H9 (cell line): ENCODE results near the gene MZT2A. TPM values are rescaled to one million over a fixed set of nuclear protein-coding genes. Genes with fewer than 3 reads are reported as not detected.
"Not testable (repeated sequence)": the region's sequence is repeated elsewhere in the genome, so short reads cannot be mapped to it uniquely, and the experiment has no call there.

Experiments
- DNase-seq: peaks from one replicate; pipeline ENCODE4 v3.0.0-alpha.2; 2017
- H2AFZ ChIP-seq: one replicate; pipeline ENCODE4 v1.6.1; 2013; ENCODE audit warnings: mild to moderate bottlenecking, low read length, control low read depth, moderate library complexity
- H2AK5ac ChIP-seq: 2 replicates; pipeline ENCODE4 v1.6.1; 2013; ENCODE audit warnings: low read length, control low read depth, mixed read lengths; ENCODE audit not compliant: insufficient read length
- H2BK120ac ChIP-seq: one replicate; pipeline ENCODE4 v1.6.1; 2013; ENCODE audit warnings: low read depth, mild to moderate bottlenecking, low read length, control low read depth, inconsistent platforms; ENCODE audit not compliant: poor library complexity, severe bottlenecking
- H2BK12ac ChIP-seq: 2 replicates; pipeline ENCODE4 v1.6.1; 2013; ENCODE audit warnings: low read length, control low read depth, mixed read lengths, low read depth; ENCODE audit not compliant: insufficient read length
- H2BK15ac ChIP-seq: 2 replicates; pipeline ENCODE4 v1.6.1; 2013; ENCODE audit warnings: low read depth, low read length, control low read depth
- H2BK20ac ChIP-seq: one replicate; pipeline ENCODE4 v1.6.1; 2013; ENCODE audit warnings: low read depth, mild to moderate bottlenecking, low read length, control low read depth, inconsistent platforms; ENCODE audit not compliant: poor library complexity, severe bottlenecking
- H2BK5ac ChIP-seq: 2 replicates; pipeline ENCODE4 v1.6.1; 2013; ENCODE audit warnings: low read length, control low read depth, mixed read lengths; ENCODE audit not compliant: insufficient read length
- H3K14ac ChIP-seq: 2 replicates; pipeline ENCODE4 v1.6.1; 2013; ENCODE audit warnings: low read length, control low read depth; ENCODE audit not compliant: insufficient read depth
- H3K18ac ChIP-seq: 2 replicates; pipeline ENCODE4 v1.6.1; 2013; ENCODE audit warnings: low read depth, mild to moderate bottlenecking, mixed read lengths, low read length, control low read depth; ENCODE audit not compliant: insufficient read length
- H3K23ac ChIP-seq: 2 replicates; pipeline ENCODE4 v1.6.1; 2013; ENCODE audit warnings: low read length, control low read depth, mixed read lengths, low read depth; ENCODE audit not compliant: insufficient read length
- H3K23me2 ChIP-seq: 2 replicates; pipeline ENCODE4 v1.6.1; 2013; ENCODE audit warnings: low read depth, mild to moderate bottlenecking, mixed read lengths, low read length, control low read depth; ENCODE audit not compliant: insufficient read length, poor library complexity, severe bottlenecking
- H3K27ac ChIP-seq: 2 replicates; pipeline ENCODE4 v1.5.1; 2013; ENCODE audit warnings: low read length, control low read depth, mixed read lengths, low read depth; ENCODE audit not compliant: insufficient read length
- H3K27me3 ChIP-seq: 2 replicates; pipeline ENCODE4 v1.6.1; 2013; ENCODE audit warnings: low read length, control low read depth, inconsistent platforms; ENCODE audit not compliant: insufficient read depth
- H3K4ac ChIP-seq: 2 replicates; pipeline ENCODE4 v1.6.1; 2013; ENCODE audit warnings: low read depth, mild to moderate bottlenecking, control low read depth, inconsistent platforms, low read length, moderate library complexity
- H3K4me1 ChIP-seq: 2 replicates; pipeline ENCODE4 v1.6.1; 2013; ENCODE audit warnings: low read length, control low read depth, inconsistent platforms; ENCODE audit not compliant: insufficient read depth
- H3K4me2 ChIP-seq: 2 replicates; pipeline ENCODE4 v1.6.1; 2013; ENCODE audit warnings: low read length, control low read depth, mixed read lengths; ENCODE audit not compliant: insufficient read length, insufficient read depth
- H3K56ac ChIP-seq: 2 replicates; pipeline ENCODE4 v1.6.1; 2013; ENCODE audit warnings: low read depth, mild to moderate bottlenecking, mixed read lengths, low read length, control low read depth; ENCODE audit not compliant: insufficient read length
- H3K79me1 ChIP-seq: 2 replicates; pipeline ENCODE4 v1.6.1; 2013; ENCODE audit warnings: low read depth, mild to moderate bottlenecking, moderate library complexity, low read length, control low read depth, inconsistent platforms; ENCODE audit not compliant: insufficient read depth, poor library complexity, severe bottlenecking
- H3K79me2 ChIP-seq: 2 replicates; pipeline ENCODE4 v1.6.1; 2013; ENCODE audit warnings: low read length, control low read depth, inconsistent platforms; ENCODE audit not compliant: insufficient read depth
- H3K9ac ChIP-seq: 2 replicates; pipeline ENCODE4 v1.6.1; 2013; ENCODE audit warnings: low read length, control low read depth, mixed read lengths; ENCODE audit not compliant: insufficient read length; ENCODE audit errors: extremely low read depth
- H3K9me3 ChIP-seq: one replicate; pipeline ENCODE4 v1.6.1; 2013; ENCODE audit warnings: low read depth, low read length, inconsistent platforms; ENCODE audit not compliant: control insufficient read depth
- H3T11ph ChIP-seq: one replicate; pipeline ENCODE4 v1.6.1; 2013; ENCODE audit warnings: mild to moderate bottlenecking, low read length, control low read depth, inconsistent platforms
- H4K20me1 ChIP-seq: one replicate; pipeline ENCODE4 v1.6.1; 2013; ENCODE audit not compliant: control insufficient read depth, insufficient read length, insufficient read depth
- H4K5ac ChIP-seq: 2 replicates; pipeline ENCODE4 v1.6.1; 2013; ENCODE audit warnings: low read depth, mild to moderate bottlenecking, mixed read lengths, low read length, control low read depth; ENCODE audit not compliant: insufficient read length
- H4K8ac ChIP-seq: replicated peaks from 2 replicates; pipeline ENCODE4 v1.6.1; 2013; ENCODE audit warnings: low read length, control low read depth, mixed read lengths, low read depth; ENCODE audit not compliant: insufficient read length
- H4K91ac ChIP-seq: 2 replicates; pipeline ENCODE4 v1.6.1; 2013; ENCODE audit warnings: low read depth, mild to moderate bottlenecking, moderate library complexity, mixed read lengths, low read length, control low read depth; ENCODE audit not compliant: insufficient read length
- H3K27ac Mint-ChIP-seq, 3 experiments: 2 replicates in 2 of 3; 3 replicates in 1 of 3; pipeline ENCODE4 v1.8.0; 2020 to 2021; ENCODE audit warnings: mixed read lengths in 3 of 3, mild to moderate bottlenecking in 1 of 3, moderate library complexity in 1 of 3
- H3K27me3 Mint-ChIP-seq: 2 replicates; pipeline ENCODE4 v1.8.0; 2021; ENCODE audit warnings: low read depth, mild to moderate bottlenecking, moderate library complexity, mixed read lengths
- H3K36me3 Mint-ChIP-seq, 3 experiments: 2 replicates in 2 of 3; 3 replicates in 1 of 3; pipeline ENCODE4 v1.8.0; 2020 to 2021; ENCODE audit warnings: low read depth in 3 of 3, mixed read lengths in 3 of 3; ENCODE audit not compliant: insufficient read depth in 1 of 3
- H3K4me1 Mint-ChIP-seq, 2 experiments: 2 replicates each; pipeline ENCODE4 v1.8.0; 2020; ENCODE audit warnings: mixed read lengths in 2 of 2
- H3K4me3 Mint-ChIP-seq, 2 experiments: 2 replicates in 1 of 2; 3 replicates in 1 of 2; pipeline ENCODE4 v1.8.0; 2020 to 2021; ENCODE audit warnings: mild to moderate bottlenecking in 2 of 2, mixed read lengths in 2 of 2, moderate library complexity in 1 of 2
- H3K9me3 Mint-ChIP-seq, 2 experiments: 2 replicates in 1 of 2; 3 replicates in 1 of 2; pipeline ENCODE4 v1.8.0; 2020; ENCODE audit warnings: mild to moderate bottlenecking in 2 of 2, mixed read lengths in 2 of 2, moderate library complexity in 1 of 2
- WGBS: extraction: QIAGEN DNeasy Blood & Tissue Kit; methylation state at CpG from one replicate; pipeline ENCODE4 v1.1.7; 2013; ENCODE audit warnings: missing lambda C conversion rate, low lambda C conversion rate, mixed read lengths; ENCODE audit not compliant: insufficient read length; ENCODE audit errors: extremely low coverage; 5-methylcytosine and 5-hydroxymethylcytosine counted together
- total RNA-seq: library from RNA; stranded (reverse); gene quantifications from 2 replicates; pipeline ENCODE4 v1.2.1, GENCODE V29; 2021

MZT2A gene
- total RNA-seq, 1 experiment from 2014 or later, result 127 TPM

DNA sequence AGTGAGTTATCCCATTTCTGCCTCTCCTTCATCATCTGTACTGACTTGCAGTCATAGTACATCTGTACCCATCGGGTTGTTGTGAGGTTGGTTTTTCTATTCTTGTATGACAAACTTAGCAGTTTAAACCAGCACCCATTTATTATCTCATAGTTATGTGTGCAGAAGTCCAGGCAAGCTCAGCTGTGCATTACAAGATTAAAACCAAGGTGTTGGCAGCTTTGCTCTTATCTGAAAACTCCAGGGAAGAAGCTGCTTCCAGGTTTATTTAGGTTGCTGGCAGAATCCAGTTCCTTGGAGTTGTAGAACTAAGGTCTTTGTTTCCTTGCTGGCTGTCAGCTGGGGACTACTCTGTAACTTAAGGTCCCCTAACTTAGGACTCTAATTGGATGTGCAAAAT is 3.3 kb upstream of the MZT2A start:
- not testable (repeated sequence) for H3K18ac ChIP-seq, H4K91ac ChIP-seq, H3K14ac ChIP-seq, H3K27ac ChIP-seq, H4K8ac ChIP-seq, H3T11ph ChIP-seq, H2AK5ac ChIP-seq, H3K23ac ChIP-seq, H3K9me3 Mint-ChIP-seq, H3K27me3 Mint-ChIP-seq, H3K4me1 ChIP-seq, H3K23me2 ChIP-seq, H3K27me3 ChIP-seq, H3K9ac ChIP-seq, H2BK12ac ChIP-seq, DNase-seq, H2AFZ ChIP-seq, H3K9me3 ChIP-seq, H3K27ac Mint-ChIP-seq, H2BK20ac ChIP-seq, H4K20me1 ChIP-seq, H2BK120ac ChIP-seq, H3K4ac ChIP-seq, H2BK15ac ChIP-seq, H3K79me1 ChIP-seq, H2BK5ac ChIP-seq, H3K4me2 ChIP-seq, H3K56ac ChIP-seq, H4K5ac ChIP-seq
- Mint-ChIP-seq H3K36me3 (peaks cover 13 to 29% (median 27%) of the 10 kb centered on the region in 3 experiments; a peak in 6 of 7 replicates), H3K4me1 (peaks cover 4 to 14% of the 10 kb centered on the region in 2 experiments; a peak in 3 of 4 replicates), H3K4me3 (peak overlapping the region; percentile 35 to 42; a peak in 3 of 5 replicates)
- peaks cover 20% of the 10 kb centered on the region; the same call in 1 of the 2 replicates for H3K79me2 ChIP-seq
- WGBS, result no CpG with 5 or more reads among the region's 1 CpG
